DOHH2 (cell line): ENCODE data around the gene DNAJB6.

Experiments
- H3F3A ChIP-seq: fragments of 200-600 bp; sonication (generic), shearing (Covaris generic); 2 replicates; pipeline ENCODE4 v1.6.0; 2016; ENCODE audit warnings: antibody characterized with exemption, mild to moderate bottlenecking; ENCODE audit not compliant: control insufficient read depth, insufficient read depth
- H3K27ac ChIP-seq: fragments of 200-600 bp; sonication (generic); 2 replicates; pipeline ENCODE4 v1.5.1; 2014; ENCODE audit warnings: low read depth, mild to moderate bottlenecking, low read length, moderate library complexity
- H3K27me3 ChIP-seq: fragments of 200-600 bp; sonication (generic); 2 replicates; pipeline ENCODE4 v1.6.1; 2014; ENCODE audit warnings: mild to moderate bottlenecking, low read length, mixed read lengths; ENCODE audit not compliant: control insufficient read depth
- H3K36me3 ChIP-seq: fragments of 200-600 bp; sonication (generic); 2 replicates; pipeline ENCODE4 v1.6.1; 2014; ENCODE audit warnings: mild to moderate bottlenecking, low read length, moderate library complexity, mixed read lengths; ENCODE audit not compliant: control insufficient read depth
- H3K4me1 ChIP-seq: fragments of 200-600 bp; sonication (generic); 2 replicates; pipeline ENCODE4 v1.6.1; 2014; ENCODE audit warnings: mild to moderate bottlenecking, low read length, mixed read lengths; ENCODE audit not compliant: control insufficient read depth
- H3K4me2 ChIP-seq: fragments of 200-600 bp; sonication (generic); 2 replicates; pipeline ENCODE4 v1.6.0; 2014; ENCODE audit warnings: mild to moderate bottlenecking, low read length, moderate library complexity
- H3K4me3 ChIP-seq: fragments of 200-600 bp; sonication (generic); 2 replicates; pipeline ENCODE4 v1.5.1; 2014; ENCODE audit warnings: mild to moderate bottlenecking, low read length, mixed read lengths
- H3K79me2 ChIP-seq: fragments of 200-600 bp; sonication (generic); 2 replicates; pipeline ENCODE4 v1.6.1; 2014; ENCODE audit warnings: mild to moderate bottlenecking, low read length, mixed read lengths; ENCODE audit not compliant: control insufficient read depth
- H3K9me2 ChIP-seq: fragments of 200-600 bp; sonication (generic); replicated peaks from 2 replicates; pipeline ENCODE4 v1.6.1; 2014; ENCODE audit warnings: mild to moderate bottlenecking, low read length, mixed read lengths; ENCODE audit not compliant: control insufficient read depth
- H3K9me3 ChIP-seq: fragments of 200-600 bp; sonication (generic); 2 replicates; pipeline ENCODE4 v1.6.1; 2014; ENCODE audit warnings: antibody characterized with exemption, low read length, mixed read lengths; ENCODE audit not compliant: control insufficient read depth, insufficient read depth
- H4K20me1 ChIP-seq: fragments of 200-600 bp; sonication (generic); 2 replicates; pipeline ENCODE4 v1.6.0; 2014; ENCODE audit warnings: low read depth, mild to moderate bottlenecking, antibody characterized with exemption, low read length, moderate library complexity; ENCODE audit not compliant: control insufficient read depth, insufficient read depth
- EZH2phosphoT487 ChIP-seq: fragments of 200-600 bp; sonication (generic); IDR thresholded peaks from 2 replicates; pipeline ENCODE4 v1.6.1; 2017; ENCODE audit warnings: borderline replicate concordance, mild to moderate bottlenecking, antibody characterized with exemption, low read length, moderate library complexity, mixed read lengths
- TF ChIP-seq, protein P1 (sequence below): fragments of 200-600 bp; sonication (generic); IDR thresholded peaks from one replicate; pipeline ENCODE4 v1.5.1; 2014; ENCODE audit warnings: antibody characterized with exemption, mild to moderate bottlenecking, low read depth, low read length; ENCODE audit not compliant: poor library complexity, severe bottlenecking

DNAJB6 gene

DNA sequence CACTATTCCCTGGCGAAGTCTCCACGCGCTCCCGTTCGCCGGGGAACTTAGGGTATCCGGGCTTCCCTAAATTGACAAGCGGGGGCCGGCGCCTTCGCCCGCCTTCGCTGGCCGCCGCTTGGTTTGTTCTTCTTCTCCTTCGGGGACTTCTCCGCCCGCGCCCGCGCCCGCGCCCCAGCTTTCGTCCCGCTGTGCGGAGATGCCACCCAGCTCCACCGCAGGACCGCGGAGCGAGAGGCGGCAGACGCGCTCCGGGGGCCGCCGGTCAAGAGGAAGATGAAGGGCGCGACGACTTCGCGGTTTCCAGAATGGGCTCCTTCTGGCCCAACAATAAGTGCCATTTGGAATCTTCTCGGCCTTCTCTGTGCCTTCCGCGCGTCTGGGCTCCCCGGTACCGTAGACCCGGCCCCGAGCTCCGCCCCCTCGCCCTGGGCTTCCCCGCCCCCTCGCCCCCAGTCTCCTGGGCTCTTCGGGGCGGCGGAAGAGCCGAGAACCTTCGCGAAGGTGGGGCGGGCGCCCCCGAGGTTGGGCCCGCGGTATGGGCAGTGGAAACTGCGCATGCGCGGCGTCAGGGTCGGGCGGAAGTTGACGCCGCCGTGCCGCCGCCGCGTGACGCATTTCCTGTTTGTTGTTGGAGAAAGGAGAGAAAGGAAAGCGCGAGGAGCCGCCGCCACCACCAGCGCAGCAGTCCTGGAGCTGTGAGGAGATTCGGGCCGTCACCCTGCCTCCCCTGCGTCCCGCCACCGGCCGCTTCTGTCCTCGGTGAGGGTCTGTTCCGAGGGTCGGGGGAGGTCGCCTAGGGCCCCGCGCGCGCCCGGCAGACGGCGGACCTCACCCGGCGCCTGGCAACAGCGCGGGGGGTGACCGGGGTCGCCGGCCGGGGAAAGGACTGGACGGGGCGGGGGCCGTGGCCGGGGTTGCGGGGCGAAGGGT is at the start of gene DNAJB6:
Gene DNAJB6, plus strand, starts transcription at position 622 of the 933 bp plus-strand sequence. CDS start 21,569 bp downstream, outside the sequence.
- H3K4me1 ChIP-seq, result peaks cover 73% of the 10 kb centered on the region
- H3K79me2 ChIP-seq, result peaks cover 53% of the 10 kb centered on the region

DNA sequence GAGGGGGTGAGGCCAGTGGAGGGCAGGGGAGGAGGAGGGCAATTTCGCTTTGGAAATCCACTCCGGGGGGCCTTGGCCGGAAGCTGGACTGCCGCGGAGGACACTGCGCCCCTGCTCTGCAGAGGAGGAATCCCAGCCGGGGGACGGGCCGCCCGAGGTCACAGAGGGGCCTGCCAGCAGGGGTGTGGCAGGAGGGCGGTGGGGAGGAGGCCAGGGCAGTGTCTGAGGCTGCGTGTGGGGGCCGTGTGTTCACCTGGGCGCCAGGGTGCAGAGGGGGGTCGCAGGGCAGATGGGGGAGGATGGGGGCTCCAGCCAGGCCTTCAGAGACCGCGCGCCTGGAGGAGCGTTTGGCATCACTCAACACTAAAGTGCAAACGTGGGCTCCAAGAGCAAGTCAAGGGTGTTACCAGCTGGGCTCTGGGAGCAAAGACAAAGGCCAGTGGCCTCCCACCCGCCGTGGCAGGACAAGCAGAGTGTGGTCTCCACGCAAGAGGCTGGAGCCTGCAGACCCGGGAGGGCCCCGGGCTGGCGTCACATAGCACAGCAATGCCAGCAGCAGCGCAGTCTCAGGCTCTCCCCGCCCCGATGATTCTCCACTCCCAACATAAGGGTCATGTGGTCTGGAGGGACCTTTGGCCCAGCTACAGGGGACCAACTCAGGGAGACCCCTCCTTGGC is 45.3 kb upstream of the DNAJB6 start:
- H3K27ac ChIP-seq, result no peak overlapping the region
- H3K27me3 ChIP-seq, result peaks cover 8% of the 10 kb centered on the region
- H3K4me1 ChIP-seq, result no peaks in the 10 kb centered on the region
- TF ChIP-seq, protein P1, sequence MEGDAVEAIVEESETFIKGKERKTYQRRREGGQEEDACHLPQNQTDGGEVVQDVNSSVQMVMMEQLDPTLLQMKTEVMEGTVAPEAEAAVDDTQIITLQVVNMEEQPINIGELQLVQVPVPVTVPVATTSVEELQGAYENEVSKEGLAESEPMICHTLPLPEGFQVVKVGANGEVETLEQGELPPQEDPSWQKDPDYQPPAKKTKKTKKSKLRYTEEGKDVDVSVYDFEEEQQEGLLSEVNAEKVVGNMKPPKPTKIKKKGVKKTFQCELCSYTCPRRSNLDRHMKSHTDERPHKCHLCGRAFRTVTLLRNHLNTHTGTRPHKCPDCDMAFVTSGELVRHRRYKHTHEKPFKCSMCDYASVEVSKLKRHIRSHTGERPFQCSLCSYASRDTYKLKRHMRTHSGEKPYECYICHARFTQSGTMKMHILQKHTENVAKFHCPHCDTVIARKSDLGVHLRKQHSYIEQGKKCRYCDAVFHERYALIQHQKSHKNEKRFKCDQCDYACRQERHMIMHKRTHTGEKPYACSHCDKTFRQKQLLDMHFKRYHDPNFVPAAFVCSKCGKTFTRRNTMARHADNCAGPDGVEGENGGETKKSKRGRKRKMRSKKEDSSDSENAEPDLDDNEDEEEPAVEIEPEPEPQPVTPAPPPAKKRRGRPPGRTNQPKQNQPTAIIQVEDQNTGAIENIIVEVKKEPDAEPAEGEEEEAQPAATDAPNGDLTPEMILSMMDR, result no peak
- no peak overlapping the region for H3K4me2 ChIP-seq
- no peaks in the 10 kb centered on the region for H3K79me2 ChIP-seq
- no peaks in the 10 kb centered on the region for H4K20me1 ChIP-seq
- H3K4me3 ChIP-seq, result no peak overlapping the region
- H3F3A ChIP-seq, result no peaks in the 10 kb centered on the region
- H3K9me3 ChIP-seq, result no peaks in the 10 kb centered on the region
- no peaks in the 10 kb centered on the region for H3K36me3 ChIP-seq
- no peaks in the 10 kb centered on the region for H3K9me2 ChIP-seq

More for the DNA sequence above, at the start of gene DNAJB6:
- Histone ChIP-seq H3K9me2 (no peaks in the 10 kb centered on the region), H4K20me1 (peaks cover 27% of the 10 kb centered on the region), H3F3A (peaks cover 23% of the 10 kb centered on the region), H3K36me3 (peaks cover 36% of the 10 kb centered on the region), H3K4me3 (peak within 1 kb of the TSS; percentile 95), H3K27ac (peak within 1 kb of the TSS; percentile 72), H3K27me3 (peaks cover 5% of the 10 kb centered on the region), H3K4me2 (peak within 1 kb of the TSS; percentile 87), H3K9me3 (no peaks in the 10 kb centered on the region)
- TF ChIP-seq EZH2phosphoT487, result no peak
- TF ChIP-seq, protein P1, result no peak

DNA sequence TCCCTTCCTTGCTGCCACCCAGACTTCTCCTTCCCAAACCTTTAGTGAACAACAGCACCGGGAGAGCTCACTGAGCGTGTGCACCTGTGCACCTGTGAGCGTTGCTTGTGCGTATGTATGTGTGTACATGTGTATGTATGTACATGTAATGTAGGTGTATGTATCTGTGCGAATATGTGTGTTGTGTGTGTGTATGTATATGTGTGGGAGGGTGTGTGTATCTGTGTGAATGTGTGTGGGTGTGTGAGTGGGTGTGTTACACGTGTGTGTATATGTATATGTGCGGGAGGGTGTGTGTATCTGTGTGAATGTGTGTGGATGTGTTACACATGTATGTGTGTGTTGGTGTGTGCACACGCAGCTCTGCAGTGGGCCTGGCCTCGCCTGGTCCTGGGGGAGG is 44.5 kb upstream of the DNAJB6 start:
- Histone ChIP-seq H3K27me3 (peaks cover 8% of the 10 kb centered on the region), H3F3A (no peaks in the 10 kb centered on the region), H3K9me3 (no peaks in the 10 kb centered on the region), H3K9me2 (no peaks in the 10 kb centered on the region), H3K4me3 (no peak overlapping the region), H3K4me1 (no peaks in the 10 kb centered on the region), H3K27ac (no peak overlapping the region), H4K20me1 (no peaks in the 10 kb centered on the region), H3K4me2 (no peak overlapping the region), H3K36me3 (no peaks in the 10 kb centered on the region), H3K79me2 (no peaks in the 10 kb centered on the region)
- no peak for TF ChIP-seq EZH2phosphoT487
- TF ChIP-seq, protein P1, result no peak
